ENCODE data around the gene EPM2AIP1. TPM values are rescaled to one million over a fixed set of nuclear protein-coding genes. Genes with fewer than 3 reads are reported as not detected.
"Not testable (repeated sequence)": the region's sequence is repeated elsewhere in the genome, so short reads cannot be mapped to it uniquely, and the experiment has no call there.

Gene EPM2AIP1
- total and polyA plus RNA-seq, 2 of the 8 experiments (the other 6 are each of a cell fraction or from before 2014, with no cell fraction given): 6.6 to 9.0 TPM

DNA sequence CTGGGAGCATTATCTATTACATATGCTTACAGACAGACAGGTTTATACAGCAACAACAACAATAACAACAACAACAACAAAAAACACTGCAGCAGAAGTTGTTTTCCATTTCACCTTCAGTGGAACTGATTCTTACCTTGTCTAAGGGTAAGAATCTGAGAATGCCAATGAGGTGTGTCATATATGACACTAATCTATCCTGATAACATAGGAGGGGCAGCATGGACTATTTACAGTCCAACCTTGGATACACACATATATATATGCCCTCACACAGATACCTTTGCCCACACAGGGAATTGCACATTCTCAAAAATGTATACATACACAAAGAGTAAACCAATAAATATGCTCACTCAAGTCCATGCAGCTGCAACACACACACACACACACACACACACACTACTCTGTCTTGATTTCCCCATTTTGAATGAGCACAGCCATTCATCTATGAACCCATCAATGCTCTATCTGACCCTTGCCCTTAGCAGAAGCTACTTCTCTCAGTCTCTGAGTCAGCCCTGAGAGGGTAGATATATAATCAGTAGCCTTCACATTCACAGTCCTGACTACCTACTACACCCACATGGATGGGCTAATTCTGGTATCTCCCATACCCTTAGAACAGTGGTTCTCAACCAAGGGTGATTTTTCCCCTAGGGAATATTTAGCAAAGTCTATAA is 38.3 kb downstream of the EPM2AIP1 start (continued):
- TF ChIP-seq SAP30 (IDR thresholded peaks at IDR 0.05; ENCODE audit: insufficient read depth, insufficient replicate concordance, low read length) (no peak), RBBP5 (IDR thresholded peaks at IDR 0.05; ENCODE audit: borderline replicate concordance, low read depth, low read length) (no peak), FOSL1 (IDR thresholded peaks at IDR 0.05; ENCODE audit: insufficient read depth, low read depth, low read length) (no peak), YY1 (IDR thresholded peaks at IDR 0.05; ENCODE audit: low read depth, low read length) (no peak)

DNA sequence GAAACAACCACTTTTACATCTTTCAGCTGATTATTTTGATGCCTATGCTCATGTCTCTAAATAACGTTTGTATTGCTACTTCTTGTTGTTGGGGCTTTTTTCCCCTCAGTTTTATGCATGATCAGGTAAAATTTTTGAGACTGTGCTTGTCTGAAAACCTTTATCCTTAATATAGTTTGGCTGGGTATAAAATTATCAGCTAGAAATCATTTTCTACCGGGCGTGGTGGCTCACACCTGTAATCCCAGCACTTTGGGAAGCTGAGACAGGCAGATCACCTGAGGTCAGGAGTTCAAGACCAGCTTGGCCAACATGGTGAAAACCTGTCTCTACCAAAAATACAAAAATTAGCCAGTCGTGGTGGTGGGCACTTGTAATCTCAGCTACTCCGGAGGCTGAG is 45.1 kb downstream of the EPM2AIP1 start:
- not testable (repeated sequence) for H2BK120ac ChIP-seq (replicated peaks; ENCODE audit: low read depth, low read length); H3K4me1 ChIP-seq (replicated peaks in 1 of 4; ENCODE audit: control insufficient read depth in 3 of 4, insufficient read depth in 4 of 4, low read length in 3 of 4); H2BK20ac ChIP-seq (ENCODE audit: low read length); H3K18ac ChIP-seq (ENCODE audit: extremely low read depth, low read length); H3K27ac ChIP-seq (ENCODE audit: low read depth, low read length); H3K56ac ChIP-seq (replicated peaks; ENCODE audit: insufficient read length, low read depth, low read length); H3K4me3 ChIP-seq (ENCODE audit: extremely low read depth in 1 of 4, insufficient read depth in 2 of 4, low read depth in 3 of 4, low read length in 4 of 4); H4K91ac ChIP-seq (replicated peaks; ENCODE audit: insufficient read length, low read length); H2BK15ac ChIP-seq (ENCODE audit: low read length); FAIRE-seq; H2BK12ac ChIP-seq (ENCODE audit: low read depth, low read length); H3K9ac ChIP-seq (replicated peaks in 1 of 4; ENCODE audit: extremely low read depth in 1 of 4, low read depth in 3 of 4, low read length in 3 of 4); H4K20me1 ChIP-seq (replicated peaks in 1 of 2; ENCODE audit: control insufficient read depth in 1 of 2, insufficient read depth in 2 of 2, low read length in 2 of 2); H4K5ac ChIP-seq (ENCODE audit: insufficient read length, low read depth, low read length); H3K9me3 ChIP-seq (ENCODE audit: insufficient read depth in 2 of 2, low read depth in 1 of 2, low read length in 1 of 2); H3K36me3 ChIP-seq (ENCODE audit: control insufficient read depth in 2 of 4, insufficient read depth in 4 of 4, low read length in 3 of 4); H2AK5ac ChIP-seq (ENCODE audit: low read depth, low read length); DNase-seq (ENCODE audit: low read depth in 1 of 2, low spot score in 2 of 2); H2AFZ ChIP-seq (ENCODE audit: low read length); H3K23ac ChIP-seq (ENCODE audit: insufficient read length); H4K8ac ChIP-seq (ENCODE audit: extremely low read depth, insufficient read depth, low read length); H2BK5ac ChIP-seq (ENCODE audit: low read depth, low read length); H3K79me2 ChIP-seq (ENCODE audit: control insufficient read depth in 1 of 2, insufficient read depth in 2 of 2, low read length in 2 of 2); H3K79me1 ChIP-seq (ENCODE audit: low read depth, low read length); H3K4ac ChIP-seq (replicated peaks; ENCODE audit: insufficient read length, low read depth, low read length); H3K4me2 ChIP-seq (ENCODE audit: insufficient read depth in 1 of 2, low read depth in 2 of 2, low read length in 2 of 2); H3K14ac ChIP-seq (ENCODE audit: insufficient read length)
- WGBS, 2 experiments (ENCODE audit: extremely low coverage in 1 of 2, insufficient coverage in 1 of 2, insufficient read length in 1 of 2, insufficient replicate concordance in 2 of 2, low coverage in 1 of 2, low lambda C conversion rate in 2 of 2, missing lambda C conversion rate in 1 of 2): 97% methylated on average over 5 of the region's 5 CpGs; no CpG with 5 or more reads in 1 of the 2 experiments
- POLR2A ChIA-PET (ENCODE audit: partially characterized antibody): interaction anchor here (0.6 to 1.6 kb wide), 4 partner anchors 11 to 45 kb away, joined by 3 to 4 read pairs (median 3); partner anchors contain the start of genes EPM2AIP1 and MLH1
- Histone ChIP-seq H3K23me2 (ENCODE audit: low read depth, low read length) (peaks cover 18% of the 10 kb centered on the region), H3K27me3 (replicated peaks in 1 of 4; ENCODE audit: control insufficient read depth in 3 of 4, extremely low read depth in 1 of 4, insufficient read depth in 3 of 4, low read length in 3 of 4) (peaks cover 4 to 28% (median 19%) of the 10 kb centered on the region in 4 experiments)
- CTCF ChIA-PET (ENCODE audit: partially characterized antibody): interaction anchor here (1.1 to 2.0 kb wide), 3 partner anchors 10 to 24 kb away, joined by 3 to 26 read pairs (median 5); no protein-coding TSS in a partner anchor
